HepG2 (cell line): Measurements from ENCODE around the gene TTC39B. TPM values are rescaled to one million over a fixed set of nuclear protein-coding genes. Genes with fewer than 3 reads are reported as not detected.

Source experiments
- ATAC-seq: fragments of 200-7000 bp; cut with Tn5 transposase; 3 replicates; pipeline ENCODE4 v1.9.1; 2020; ENCODE audit warnings: mild to moderate bottlenecking, moderate library complexity
- BruUV-seq: library from RNA; stranded (reverse); fragments of 400-500 nt; replicated peaks from 2 replicates; lab custom pipeline; 2021; lab: Mats Ljungman, UMichigan
- CTCF ChIA-PET: fragments of 300-600 bp; formaldehyde crosslinking; extraction: SDS; loops from one replicate; lab custom pipeline; 2021; ENCODE audit warnings: low total read pairs, inconsistent platforms, low intra/inter-chr PET ratio; lab: Yijun Ruan, JAX
- POLR2A ChIA-PET: fragments of 350-600 bp; sonication (Branson Sonifier 250); formaldehyde crosslinking; loops from one replicate; lab custom pipeline; 2020; ENCODE audit warnings: antibody characterized with exemption, inconsistent platforms; lab: Yijun Ruan, JAX
- DNase-seq: peaks from one replicate; pipeline ENCODE4 v3.0.0-alpha.2; 2015; ENCODE audit warnings: low spot score
- FAIRE-seq: peaks from 3 replicates; lab custom pipeline; 2011; peaks lifted over from hg19 to GRCh38; lab: Jason Lieb, UNC
- H2AFZ ChIP-seq: one replicate; pipeline ENCODE4 v1.6.1; 2011; ENCODE audit warnings: low read length, inconsistent platforms
- H3K27ac ChIP-seq: fragments of 300-600 bp; 3 replicates; pipeline ENCODE4 v1.8.0; 2011; ENCODE audit warnings: mixed run types, mild to moderate bottlenecking, mixed read lengths, low read length, inconsistent platforms; ENCODE audit not compliant: insufficient read depth; ENCODE audit errors: extremely low read length
- H3K27me3 ChIP-seq, 2 experiments: fragments of 200-600 bp in 1 of 2; 2 replicates in 1 of 2; 3 replicates in 1 of 2; pipeline versions ENCODE4 v1.6.0 to v1.8.0; 2011; ENCODE audit warnings: low read length in 2 of 2, mild to moderate bottlenecking in 2 of 2, moderate library complexity in 2 of 2, inconsistent platforms in 1 of 2; ENCODE audit not compliant: insufficient read depth in 2 of 2, control insufficient read depth in 1 of 2
- H3K36me3 ChIP-seq, 2 experiments: fragments of 200-600 bp in 1 of 2; replicated peaks in 1 of 2; 2 replicates in 1 of 2; 3 replicates in 1 of 2; pipeline versions ENCODE4 v1.5.1 to v1.8.0; 2011; ENCODE audit warnings: low read length in 2 of 2, inconsistent platforms in 1 of 2; ENCODE audit not compliant: insufficient read depth in 2 of 2, control insufficient read depth in 1 of 2
- H3K4me1 ChIP-seq: 2 replicates; pipeline ENCODE4 v1.5.1; 2012; ENCODE audit warnings: low read length, inconsistent platforms; ENCODE audit not compliant: insufficient read depth
- H3K4me2 ChIP-seq: 2 replicates; pipeline ENCODE4 v1.6.0; 2011; ENCODE audit warnings: low read depth, low read length, inconsistent platforms
- H3K4me3 ChIP-seq, 3 experiments: fragments of 200-600 bp in 1 of 3; sonication (generic), shearing (Covaris generic) in 1 of 3; replicated peaks in 1 of 3; 2 replicates each; pipeline ENCODE4 v1.5.1; 2011 to 2016; ENCODE audit warnings: low read length in 3 of 3, inconsistent platforms in 2 of 3, low read depth in 2 of 3, mild to moderate bottlenecking in 2 of 3, control low read depth in 1 of 3, mixed read lengths in 1 of 3; ENCODE audit not compliant: insufficient read depth in 1 of 3
- H3K79me2 ChIP-seq: one replicate; pipeline ENCODE4 v1.6.1; 2011; ENCODE audit warnings: low read length, inconsistent platforms; ENCODE audit not compliant: insufficient read depth
- H3K9ac ChIP-seq: 2 replicates; pipeline ENCODE4 v1.6.0; 2011; ENCODE audit warnings: mild to moderate bottlenecking, low read depth, low read length, inconsistent platforms; ENCODE audit not compliant: insufficient read depth
- H3K9me3 ChIP-seq: 2 replicates; pipeline ENCODE4 v1.5.1; 2012; ENCODE audit warnings: mild to moderate bottlenecking, low read length
- H4K20me1 ChIP-seq: 2 replicates; pipeline ENCODE4 v1.6.0; 2011; ENCODE audit warnings: inconsistent platforms, mild to moderate bottlenecking, low read length, moderate library complexity; ENCODE audit not compliant: insufficient read depth
- CAMTA2 ChIP-seq: sonication (generic); formaldehyde crosslinking; IDR thresholded peaks from 2 replicates; pipeline ENCODE4 v1.4.0; 2020; ENCODE audit warnings: mild to moderate bottlenecking, missing genetic modification reagents, borderline replicate concordance
- GZF1 ChIP-seq: sonication (generic); formaldehyde crosslinking; IDR thresholded peaks from 2 replicates; pipeline ENCODE4 v1.5.1; 2020; ENCODE audit warnings: mild to moderate bottlenecking, missing genetic modification reagents
- KLF13 ChIP-seq: sonication (generic); formaldehyde crosslinking; IDR thresholded peaks from 2 replicates; pipeline ENCODE4 v1.4.0; 2020; ENCODE audit warnings: mild to moderate bottlenecking, missing genetic modification reagents
- MAF1 ChIP-seq: sonication (generic); formaldehyde crosslinking; IDR thresholded peaks from 2 replicates; pipeline ENCODE4 v1.5.0; 2020; ENCODE audit warnings: missing genetic modification reagents, borderline replicate concordance
- MTF2 ChIP-seq: sonication (generic); formaldehyde crosslinking; IDR thresholded peaks from 2 replicates; pipeline ENCODE4 v1.5.0; 2020; ENCODE audit warnings: missing genetic modification reagents, borderline replicate concordance
- MYC ChIP-seq: sonication (generic); formaldehyde crosslinking; IDR thresholded peaks from 2 replicates; pipeline ENCODE4 v1.9.0; 2021; ENCODE audit warnings: missing genetic modification reagents, borderline replicate concordance
- ONECUT2 ChIP-seq: sonication (generic); formaldehyde crosslinking; IDR thresholded peaks from 2 replicates; pipeline ENCODE4 v1.4.0; 2020; ENCODE audit warnings: missing genetic modification reagents
- RBM22 ChIP-seq: fragments of 200-400 bp; formaldehyde crosslinking; optimal IDR thresholded peaks from 2 replicates; pipeline ENCODE3; 2017; ENCODE audit warnings: mild to moderate bottlenecking, low read length, moderate library complexity
- TOPORS ChIP-seq: sonication (generic); formaldehyde crosslinking; IDR thresholded peaks from 2 replicates; pipeline ENCODE4 v1.8.0; 2023; ENCODE audit warnings: mild to moderate bottlenecking, missing genetic modification reagents
- ZBTB38 ChIP-seq: sonication (generic); formaldehyde crosslinking; IDR thresholded peaks from 2 replicates; pipeline ENCODE4 v1.5.1; 2020; ENCODE audit warnings: mild to moderate bottlenecking, missing genetic modification reagents
- ZFP62 ChIP-seq: sonication (generic); formaldehyde crosslinking; IDR thresholded peaks from 2 replicates; pipeline ENCODE4 v1.4.0; 2020; ENCODE audit warnings: missing genetic modification reagents
- ZNF101 ChIP-seq: sonication (generic); formaldehyde crosslinking; IDR thresholded peaks from 2 replicates; pipeline ENCODE4 v1.4.0; 2020; ENCODE audit warnings: mild to moderate bottlenecking, low read depth, missing genetic modification reagents, borderline replicate concordance
- ZNF382 ChIP-seq: sonication (generic); formaldehyde crosslinking; IDR thresholded peaks from 2 replicates; pipeline ENCODE4 v1.5.0; 2020; ENCODE audit warnings: missing genetic modification reagents, mild to moderate bottlenecking, borderline replicate concordance
- ZNF563 ChIP-seq: sonication (generic); formaldehyde crosslinking; IDR thresholded peaks from 2 replicates; pipeline ENCODE4 v1.8.0; 2022; ENCODE audit warnings: mild to moderate bottlenecking, moderate library complexity, missing genetic modification reagents
- ZNF703 ChIP-seq: sonication (generic); formaldehyde crosslinking; IDR thresholded peaks from 2 replicates; pipeline ENCODE4 v1.5.1; 2020; ENCODE audit warnings: missing genetic modification reagents, mild to moderate bottlenecking, moderate library complexity, borderline replicate concordance
- ZNF781 ChIP-seq: sonication (generic); formaldehyde crosslinking; IDR thresholded peaks from 2 replicates; pipeline ENCODE4 v1.5.1; 2020; ENCODE audit warnings: borderline replicate concordance, mild to moderate bottlenecking, missing genetic modification reagents; ENCODE audit errors: not compliant biosample characterization
- ZNF83 ChIP-seq: sonication (generic); formaldehyde crosslinking; IDR thresholded peaks from 2 replicates; pipeline ENCODE4 v1.4.0; 2020; ENCODE audit warnings: missing genetic modification reagents, mild to moderate bottlenecking, borderline replicate concordance
- WGBS: methylation state at CpG from one replicate; pipeline ENCODE4 v1.1.6; 2017; ENCODE audit warnings: low lambda C conversion rate; 5-methylcytosine and 5-hydroxymethylcytosine counted together
- in situ Hi-C: cut with HindIII; loops from 2 replicates; pipeline ENCODE4 v1.10.0; 2017; ENCODE audit warnings: low pct_unique_long_range_greater_than_20kb; ENCODE audit not compliant: extremely low pct_ligation_motif_present
- intact Hi-C: fragments of 100-400 bp; cut with micrococcal nuclease; formaldehyde crosslinking; loops from one replicate; pipeline ENCODE4 v1.10.0; 2022; ENCODE audit not compliant: unreplicated experiment
- polyA plus RNA-seq, 8 experiments: library from polyadenylated mRNA; depleted of rRNA in 3 of 8; stranded (reverse) in 7 of 8; unstranded in 1 of 8; fragments of >200 nt; fragmentation: Illumina TruSeq in 4 of 8; extraction: Trizol in 4 of 8; gene quantifications; 2 replicates each; pipeline versions ENCODE4 v1.2.1 to v1.2.3, GENCODE V29; 2011 to 2016; ENCODE audit warnings: low read depth in 4 of 8, missing spikeins in 1 of 8, mixed read lengths in 1 of 8; ENCODE audit not compliant: insufficient read depth in 1 of 8
- total RNA-seq, 5 experiments: library from RNA; depleted of rRNA; stranded (reverse); fragments of >200 nt; fragmentation: Illumina TruSeq; extraction: Trizol; gene quantifications; 2 replicates each; pipeline ENCODE4 v1.2.3, GENCODE V29; 2016; ENCODE audit warnings: low read depth in 1 of 5
- TF ChIP-seq, protein P1 (sequence below): sonication (generic); IDR thresholded peaks from 2 replicates; pipeline ENCODE4 v1.6.1; 2016; ENCODE audit warnings: low read depth, borderline replicate concordance
- TF ChIP-seq, protein P2 (sequence below): IDR thresholded peaks from 2 replicates; pipeline ENCODE4 v1.6.1; 2016; ENCODE audit warnings: low read depth, control low read depth

Gene TTC39B
- total and polyA plus RNA-seq, 2 of the 13 experiments (the other 11 are each of a cell fraction or from before 2014, with no cell fraction given) = 14.3 to 19.4 TPM

DNA sequence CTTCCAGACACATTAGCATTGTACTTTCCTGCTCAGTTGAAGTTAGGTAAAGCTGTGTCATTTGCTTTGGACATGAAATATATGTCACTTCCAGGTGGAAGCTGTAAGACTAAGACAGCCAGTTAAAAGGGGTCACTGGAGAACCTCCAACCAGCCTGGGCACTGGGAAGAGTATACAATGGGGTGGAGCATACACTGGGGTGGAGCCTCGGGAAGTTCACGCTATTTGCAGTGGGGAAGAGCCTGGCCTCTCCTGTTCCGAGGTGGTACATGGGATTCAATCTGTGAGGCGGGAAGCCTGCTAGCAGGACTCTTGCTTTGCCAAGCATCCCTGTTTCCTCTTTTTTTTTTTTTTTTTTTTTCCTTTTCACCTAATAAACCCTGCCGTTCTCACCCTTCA lies 145.3 kb downstream of the TTC39B start:
- Histone ChIP-seq H3K4me3 (no peak overlapping the region), H4K20me1 (no peaks in the 10 kb centered on the region), H3K36me3 (no peaks in the 10 kb centered on the region), H3K79me2 (no peaks in the 10 kb centered on the region), H3K9me3 (no peaks in the 10 kb centered on the region), H3K27me3 (no peaks in the 10 kb centered on the region), H2AFZ (no peak overlapping the region), H3K4me1 (no peaks in the 10 kb centered on the region), H3K27ac (no peak overlapping the region), H3K4me2 (no peak overlapping the region), H3K9ac (no peak overlapping the region)
- FAIRE-seq = no peak
- ChIA-PET CTCF (no interaction called here), POLR2A (no interaction called here)
- TF ChIP-seq ZNF703 (CRISPR knock-in tag) (no peak), RBM22 (peak; percentile 15)
- WGBS = 25% methylated on average over 5 of the region's 5 CpGs
- no TSS peak for BruUV-seq
- DNase-seq = no peak
- intact Hi-C loops = no loop called here
- ATAC-seq = peak; percentile 66
- in situ Hi-C loops = no loop called here

DNA sequence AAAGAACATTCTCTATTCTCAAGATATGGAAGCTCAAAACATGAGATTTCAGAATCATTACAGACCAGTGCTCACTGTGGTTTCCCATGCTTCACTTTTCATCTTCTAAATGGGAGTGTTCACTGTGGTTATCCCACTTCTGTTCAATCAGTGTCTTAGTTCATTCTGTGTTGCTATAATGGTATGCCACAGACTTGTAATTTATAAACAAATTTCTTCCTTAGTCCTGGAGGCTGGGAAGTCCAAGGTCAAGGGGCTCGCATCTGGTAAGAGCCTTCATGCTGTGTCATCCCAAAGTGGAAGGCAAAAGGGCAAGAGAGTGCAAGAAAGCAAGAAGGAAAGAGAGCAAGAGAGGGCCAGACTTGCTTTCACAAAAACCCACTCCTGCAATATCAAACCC lies 146.3 kb downstream of the TTC39B start:
- Histone ChIP-seq H3K9me3 (no peaks in the 10 kb centered on the region), H3K27me3 (no peaks in the 10 kb centered on the region), H3K9ac (no peak overlapping the region), H3K36me3 (no peaks in the 10 kb centered on the region), H2AFZ (no peak overlapping the region), H3K4me1 (no peaks in the 10 kb centered on the region), H3K4me2 (no peak overlapping the region), H3K79me2 (no peaks in the 10 kb centered on the region), H4K20me1 (no peaks in the 10 kb centered on the region), H3K4me3 (no peak overlapping the region), H3K27ac (no peak overlapping the region)
- ChIA-PET POLR2A (no interaction called here), CTCF (no interaction called here)
- no peak for DNase-seq
- in situ Hi-C loops (no loop called here), intact Hi-C loops (no loop called here)
- no peak for FAIRE-seq
- 18% methylated on average over 1 of the region's 1 CpG for WGBS
- ATAC-seq = no peak
- no TSS peak for BruUV-seq
- TF ChIP-seq ZNF101 (CRISPR knock-in tag) (no peak), ZNF382 (no peak), GZF1 (CRISPR knock-in tag) (no peak), TOPORS (CRISPR knock-in tag) (no peak), MTF2 (CRISPR knock-in tag) (no peak), ZNF563 (CRISPR knock-in tag) (no peak), ZFP62 (no peak), ZNF781 (no peak), MYC (CRISPR knock-in tag) (no peak), ZNF83 (CRISPR knock-in tag) (no peak), KLF13 (no peak), MAF1 (CRISPR knock-in tag) (no peak), ONECUT2 (no peak), ZBTB38 (CRISPR knock-in tag) (no peak), CAMTA2 (CRISPR knock-in tag) (no peak)
- TF ChIP-seq, protein P1, sequence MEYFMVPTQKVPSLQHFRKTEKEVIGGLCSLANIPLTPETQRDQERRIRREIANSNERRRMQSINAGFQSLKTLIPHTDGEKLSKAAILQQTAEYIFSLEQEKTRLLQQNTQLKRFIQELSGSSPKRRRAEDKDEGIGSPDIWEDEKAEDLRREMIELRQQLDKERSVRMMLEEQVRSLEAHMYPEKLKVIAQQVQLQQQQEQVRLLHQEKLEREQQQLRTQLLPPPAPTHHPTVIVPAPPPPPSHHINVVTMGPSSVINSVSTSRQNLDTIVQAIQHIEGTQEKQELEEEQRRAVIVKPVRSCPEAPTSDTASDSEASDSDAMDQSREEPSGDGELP = no peak
- TF ChIP-seq, protein P2, sequence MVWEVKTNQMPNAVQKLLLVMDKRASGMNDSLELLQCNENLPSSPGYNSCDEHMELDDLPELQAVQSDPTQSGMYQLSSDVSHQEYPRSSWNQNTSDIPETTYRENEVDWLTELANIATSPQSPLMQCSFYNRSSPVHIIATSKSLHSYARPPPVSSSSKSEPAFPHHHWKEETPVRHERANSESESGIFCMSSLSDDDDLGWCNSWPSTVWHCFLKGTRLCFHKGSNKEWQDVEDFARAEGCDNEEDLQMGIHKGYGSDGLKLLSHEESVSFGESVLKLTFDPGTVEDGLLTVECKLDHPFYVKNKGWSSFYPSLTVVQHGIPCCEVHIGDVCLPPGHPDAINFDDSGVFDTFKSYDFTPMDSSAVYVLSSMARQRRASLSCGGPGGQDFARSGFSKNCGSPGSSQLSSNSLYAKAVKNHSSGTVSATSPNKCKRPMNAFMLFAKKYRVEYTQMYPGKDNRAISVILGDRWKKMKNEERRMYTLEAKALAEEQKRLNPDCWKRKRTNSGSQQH (CRISPR knock-in tag) = no peak
